ENCODE results near the gene UBE2D3.

GRCh38 chr4:102868781-102869568 lies 41.6 kb upstream of the UBE2D3 start, which contains the start of gene CISD2:
- TF ChIP-seq POLR2A (IDR thresholded peaks at IDR 0.05; ENCODE audit: low read depth, low read length), result peak; percentile 92
- peak; percentile 64 for TF ChIP-seq TAF1 (IDR thresholded peaks at IDR 0.05; ENCODE audit: borderline replicate concordance, low read depth, low read length)
- peak; percentile 96 for TF ChIP-seq POLR2AphosphoS5 (IDR thresholded peaks at IDR 0.05; ENCODE audit: low read depth, low read length)
